ENCODE measurements around the gene AATK.
"Not testable (repeated sequence)": the region's sequence is repeated elsewhere in the genome, so short reads cannot be mapped to it uniquely, and the experiment has no call there.

AATK gene

DNA sequence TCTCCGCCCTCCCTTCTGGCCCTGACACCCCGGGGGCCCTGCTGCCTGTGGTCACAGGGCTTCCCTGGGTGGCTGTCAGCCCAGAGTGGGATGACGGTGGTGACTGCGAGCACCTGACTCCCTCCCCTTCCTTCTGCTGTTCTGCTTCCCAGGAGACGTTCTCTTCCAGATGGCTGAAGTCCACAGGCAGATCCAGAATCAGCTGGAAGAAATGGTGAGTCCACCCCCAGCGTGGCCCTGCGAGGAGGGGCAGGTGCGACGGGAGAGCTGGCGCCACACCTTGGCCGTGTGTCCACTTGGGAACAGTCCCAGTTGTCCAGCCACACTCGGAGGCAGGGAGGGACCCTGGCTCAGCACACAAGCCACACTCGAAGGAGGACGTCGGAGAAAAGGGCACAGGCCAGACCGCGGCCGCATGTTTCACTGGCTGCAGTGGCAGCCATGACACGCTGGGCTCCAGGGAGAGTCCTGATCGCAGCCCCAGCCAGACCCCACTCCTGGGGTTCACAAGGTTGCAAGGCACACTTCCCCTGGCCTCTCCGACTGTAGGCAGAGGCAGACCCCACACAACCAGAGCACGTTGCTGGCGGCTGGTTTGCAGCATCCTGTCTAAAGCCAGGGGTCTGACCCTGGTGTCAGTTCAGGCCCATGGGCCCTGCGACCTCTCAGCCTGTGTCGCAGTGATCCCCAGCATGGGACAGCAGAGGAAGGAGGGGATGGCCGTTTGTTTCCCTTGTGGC, 81.2 kb downstream of the AATK start:
- DNase-seq: no peak

DNA sequence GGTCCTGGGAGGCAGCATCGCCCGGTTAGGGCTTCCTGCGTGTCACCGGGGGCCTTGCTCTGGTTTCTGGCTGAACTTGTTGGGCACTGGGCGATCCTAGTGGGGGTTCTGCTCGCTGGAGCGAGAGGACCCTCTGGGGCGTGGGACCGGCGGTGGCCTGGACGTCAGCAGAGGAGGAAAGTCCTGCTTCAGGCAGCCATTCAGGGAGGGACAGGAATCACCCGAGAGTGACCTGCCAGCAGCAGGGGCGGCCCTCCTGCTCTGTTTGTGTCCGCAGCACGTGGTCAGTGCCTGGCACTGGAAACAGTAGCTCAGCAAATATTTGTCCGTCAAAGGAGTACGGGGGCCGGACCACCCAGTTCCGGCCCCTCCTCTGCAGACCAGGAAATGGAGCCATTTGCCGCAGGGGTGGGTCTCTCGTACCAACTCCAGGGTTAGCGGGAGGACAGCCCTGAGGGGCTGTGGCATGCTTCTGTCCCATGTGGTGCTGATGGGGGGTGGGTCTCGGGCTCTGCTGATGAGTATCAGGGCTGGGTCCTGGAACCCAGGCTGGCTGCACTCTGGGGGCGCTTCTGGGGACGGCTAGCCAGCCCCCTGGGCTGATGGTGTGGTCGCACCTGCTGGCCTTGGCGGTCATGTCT, 82.8 kb downstream of the AATK start:
- DNase-seq: no peak

DNA sequence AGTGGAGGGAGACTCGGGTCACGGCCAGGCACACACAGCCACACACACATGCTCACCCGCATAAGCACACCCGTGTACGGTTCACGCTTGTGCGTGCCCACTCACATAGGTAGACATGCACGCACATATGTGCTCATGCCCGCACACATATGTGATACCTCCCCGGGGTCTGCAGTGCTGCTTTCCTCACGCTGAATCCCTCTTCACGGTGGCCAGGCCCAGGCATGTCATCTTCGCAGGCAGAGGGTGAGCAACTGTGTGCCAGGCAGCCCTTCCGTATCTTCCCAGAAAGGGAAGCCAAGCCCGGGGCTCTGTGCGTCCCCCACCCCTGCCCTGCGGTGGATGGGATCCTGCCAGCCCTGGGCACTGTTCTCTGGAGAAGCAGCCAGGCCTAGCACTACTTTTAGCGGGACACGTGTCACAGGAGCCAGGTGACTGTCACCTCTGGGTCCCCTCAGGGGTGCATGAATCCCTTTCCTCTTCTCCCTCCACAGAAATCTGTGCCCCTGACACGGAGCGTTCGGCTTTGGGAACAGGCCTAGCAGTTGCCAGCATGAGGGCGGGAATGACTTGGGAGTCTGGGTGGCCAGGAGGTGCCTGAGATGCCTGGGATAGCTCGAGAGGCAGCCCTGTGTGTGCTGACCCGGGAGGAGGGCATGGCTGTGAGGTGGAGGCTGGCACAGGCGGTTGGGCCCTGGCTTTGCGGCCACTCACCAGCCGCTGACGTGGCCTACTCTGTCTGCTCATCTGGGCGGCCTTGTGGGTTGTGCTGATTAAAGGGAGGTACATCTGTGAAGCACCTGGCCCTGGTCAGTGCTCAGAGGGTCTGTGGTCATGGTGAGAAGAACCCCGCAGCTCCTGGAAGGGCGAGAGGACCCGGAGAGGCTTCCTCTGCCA, 83.6 kb downstream of the AATK start:
- no peak for DNase-seq

DNA sequence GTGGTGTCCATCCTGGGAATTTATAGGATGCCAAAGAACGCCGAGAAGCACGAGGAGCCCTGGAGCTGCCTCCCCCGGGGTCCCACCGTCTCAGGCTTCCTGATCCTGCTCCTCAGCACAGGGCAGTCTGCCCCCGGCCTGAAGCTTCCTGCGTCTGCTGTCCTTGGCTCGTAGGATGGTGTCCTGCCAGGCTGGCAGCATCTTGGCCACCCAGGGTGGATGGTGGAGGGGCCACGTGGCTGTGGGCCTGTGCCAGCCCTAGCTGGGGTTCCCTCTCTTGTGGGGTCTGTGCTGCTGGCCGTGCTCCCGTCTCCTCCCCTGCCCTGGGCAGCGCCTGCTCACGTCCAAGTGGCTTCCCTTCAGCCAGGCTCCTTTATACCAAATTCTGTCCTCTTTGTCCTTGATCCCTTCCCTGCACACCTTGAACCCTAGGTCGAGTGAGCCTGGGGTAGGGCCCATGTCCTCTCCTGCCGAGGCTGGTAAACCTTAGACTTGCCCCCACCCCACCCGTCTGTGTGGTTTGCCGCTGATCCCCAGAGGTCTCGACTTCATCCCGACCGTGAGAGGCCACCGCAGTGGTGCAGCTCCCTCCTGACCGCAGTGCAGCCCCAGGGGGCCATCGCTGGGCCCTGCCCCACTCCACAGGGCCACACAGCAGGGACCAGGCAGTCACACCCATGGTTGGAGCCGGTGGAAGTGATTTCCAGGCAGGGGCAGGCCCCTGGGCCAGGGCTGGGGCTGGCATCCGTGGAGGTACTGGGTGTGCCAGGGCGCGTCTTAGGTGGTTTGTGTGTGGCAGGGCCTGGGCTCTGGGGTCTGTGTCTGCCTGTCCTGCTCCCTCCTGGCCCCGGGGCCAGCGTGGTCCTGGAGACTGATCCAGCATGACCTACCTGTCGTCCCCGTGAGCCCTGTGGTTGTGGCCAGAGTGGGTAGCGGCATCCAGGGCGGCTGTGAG, 84.5 kb downstream of the AATK start:
- DNase-seq: no peak

DNA sequence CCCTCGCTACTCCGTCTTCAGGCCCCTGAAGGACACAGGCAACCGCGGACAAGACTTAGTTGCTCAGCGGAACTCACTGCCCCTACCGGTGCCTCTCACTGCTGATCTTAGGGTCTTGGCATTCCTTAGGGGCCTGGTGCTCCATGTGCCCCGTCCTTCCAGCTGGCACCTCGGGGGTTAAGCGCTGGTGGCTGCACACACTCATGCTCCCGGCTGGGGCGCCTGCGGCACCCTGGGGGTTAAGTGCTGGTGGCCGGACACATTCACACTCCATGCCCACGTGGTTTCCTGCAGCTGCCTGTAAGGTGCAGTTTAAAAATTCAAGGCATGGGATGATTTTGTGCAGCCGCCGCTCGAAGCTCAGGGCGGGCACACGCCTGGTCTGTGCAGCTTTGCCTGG, 86.0 kb downstream of the AATK start:
- DNase-seq: no peak

DNA sequence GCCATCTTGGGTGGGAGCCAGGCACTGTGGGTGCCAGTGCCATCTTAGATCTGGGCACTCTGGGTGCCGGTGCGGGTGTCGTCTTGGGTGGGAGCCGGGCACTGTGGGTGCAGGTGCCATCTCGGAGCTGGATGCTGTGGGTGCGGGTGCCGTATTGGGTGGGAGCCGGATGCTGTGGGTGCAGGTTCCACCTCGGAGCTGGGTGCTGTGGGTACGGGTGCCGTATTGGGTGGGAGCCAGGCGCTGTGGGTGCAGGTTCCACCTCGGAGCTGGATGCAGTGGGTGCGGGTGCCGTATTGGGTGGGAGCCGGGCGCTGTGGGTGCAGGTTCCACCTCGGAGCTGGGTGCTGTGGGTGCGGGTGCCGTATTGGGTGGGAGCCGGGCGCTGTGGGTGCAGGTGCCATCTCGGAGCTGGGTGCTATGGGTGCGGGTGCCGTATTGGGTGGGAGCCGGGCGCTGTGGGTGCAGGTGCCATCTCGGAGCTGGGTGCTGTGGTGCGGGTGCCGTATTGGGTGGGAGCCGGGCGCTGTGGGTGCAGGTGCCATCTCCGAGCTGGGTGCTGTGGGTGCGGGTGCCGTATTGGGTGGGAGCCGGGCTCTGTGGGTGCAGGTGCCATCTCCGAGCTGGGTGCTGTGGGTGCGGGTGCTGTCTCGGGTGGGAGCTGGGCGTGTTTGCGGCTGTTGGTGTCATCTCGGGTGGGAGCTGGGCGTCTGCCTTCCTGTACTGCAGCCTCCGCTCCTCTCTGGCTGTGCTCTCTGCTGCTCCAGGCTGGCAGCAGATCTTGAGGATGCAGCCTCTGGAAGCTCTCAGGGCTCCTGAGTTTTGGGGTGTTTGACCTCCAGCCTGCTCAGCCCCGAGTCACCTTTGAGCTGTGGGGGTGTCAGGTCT, 87.8 kb downstream of the AATK start:
- DNase-seq: not testable (repeated sequence)

DNA sequence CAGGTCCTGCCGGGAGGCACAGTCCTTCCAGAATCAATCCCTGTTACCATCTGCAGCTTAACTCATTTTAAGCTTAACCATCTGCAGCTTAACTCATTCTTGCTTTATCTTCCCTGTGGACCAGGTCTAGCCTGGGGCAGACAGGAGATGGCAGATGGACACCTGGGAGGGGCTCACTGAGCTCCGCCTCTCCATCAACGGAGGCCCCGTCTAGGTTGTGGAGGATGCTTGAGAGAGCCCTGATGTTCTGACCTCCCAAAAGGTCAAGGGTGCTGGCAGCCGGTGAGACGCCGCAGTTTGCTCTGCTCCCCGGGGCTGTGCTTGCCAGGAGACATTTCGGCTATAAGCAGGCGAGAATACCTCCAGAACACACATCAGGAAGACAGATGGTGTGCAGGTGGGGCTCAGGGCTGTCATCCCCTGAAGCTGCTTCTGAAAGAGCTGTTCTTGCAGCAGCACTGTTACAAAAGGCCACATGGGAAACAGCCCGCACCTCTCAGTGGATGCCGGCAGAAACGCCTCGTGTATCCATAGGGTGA, 89.8 kb downstream of the AATK start:
- peak in 1 of 2 experiments; percentile 56 for DNase-seq

- no peak for DNase-seq
Measured at GRCh38 chr17:81075307-81075706, 90.7 kb downstream of the AATK start.

GRCh38 chr17:81074875-81075274, 91.1 kb downstream of the AATK start:
- no peak for DNase-seq

GRCh38 chr17:81073967-81074839, 91.8 kb downstream of the AATK start:
- DNase-seq: no peak

DNA sequence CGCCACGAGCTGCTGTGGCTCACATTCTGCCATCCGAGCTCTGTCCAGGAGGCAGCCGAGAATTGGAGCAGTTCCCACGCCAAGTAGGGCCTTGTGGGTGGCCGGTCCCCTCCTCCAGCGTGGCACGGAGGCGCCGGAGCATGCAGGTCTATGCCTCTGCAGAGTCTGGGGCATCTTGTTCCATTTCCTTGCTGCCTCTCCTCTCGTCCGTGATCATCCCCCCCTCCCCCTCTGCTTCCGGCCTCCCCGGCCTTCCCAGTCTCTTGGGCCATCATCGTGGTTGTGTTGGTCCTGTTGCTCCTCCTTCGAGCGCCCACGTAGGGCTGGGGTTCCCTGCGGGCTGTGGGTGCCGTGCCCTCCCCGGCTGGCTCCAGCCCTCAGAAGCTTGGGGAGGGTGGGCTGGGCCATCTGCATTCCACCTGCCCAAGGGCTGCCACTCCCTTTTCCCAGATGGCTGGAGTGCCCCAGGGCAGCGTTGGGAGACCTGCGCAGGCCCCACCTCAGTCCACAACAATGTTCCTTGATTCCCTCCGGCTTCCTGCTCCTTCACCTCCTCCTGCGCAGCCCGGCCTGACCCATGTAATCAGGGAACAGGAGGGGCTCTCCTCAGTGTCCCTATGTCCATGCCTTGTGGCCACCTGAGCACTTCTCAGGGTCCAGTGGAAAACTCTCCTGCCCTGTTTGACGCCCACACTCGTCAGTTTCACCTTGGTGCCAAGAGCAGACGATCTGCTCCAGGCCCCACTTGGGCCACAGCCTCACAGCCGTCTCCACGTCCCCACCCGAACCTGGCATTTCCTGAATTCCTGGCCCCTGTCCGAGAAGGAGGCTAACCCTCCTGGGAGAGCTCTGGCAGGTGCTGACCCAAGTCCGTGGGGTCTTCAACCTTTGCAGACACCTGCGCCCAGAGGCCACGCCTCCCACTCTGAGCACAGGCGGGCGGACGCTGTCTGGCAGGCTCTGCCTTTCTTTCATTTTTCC, 94.0 kb downstream of the AATK start:
- DNase-seq: no peak

GRCh38 chr17:81070541-81071246, 95.3 kb downstream of the AATK start:
- DNase-seq: no peak

- no peak for DNase-seq
Measured at GRCh38 chr17:81069135-81069645, 96.8 kb downstream of the AATK start.

- no peak for DNase-seq
Measured at GRCh38 chr17:81068411-81069134, 97.4 kb downstream of the AATK start.

GRCh38 chr17:81067391-81067811, 98.6 kb downstream of the AATK start:
- no peak for DNase-seq
